ENCODE measurements around the gene TLR2.

GRCh38 chr4:153747406-153747955 is 63.4 kb downstream of the TLR2 start:
- no peak for TF ChIP-seq POLR2A (IDR thresholded peaks at IDR 0.05)
- TF ChIP-seq, protein P1, sequence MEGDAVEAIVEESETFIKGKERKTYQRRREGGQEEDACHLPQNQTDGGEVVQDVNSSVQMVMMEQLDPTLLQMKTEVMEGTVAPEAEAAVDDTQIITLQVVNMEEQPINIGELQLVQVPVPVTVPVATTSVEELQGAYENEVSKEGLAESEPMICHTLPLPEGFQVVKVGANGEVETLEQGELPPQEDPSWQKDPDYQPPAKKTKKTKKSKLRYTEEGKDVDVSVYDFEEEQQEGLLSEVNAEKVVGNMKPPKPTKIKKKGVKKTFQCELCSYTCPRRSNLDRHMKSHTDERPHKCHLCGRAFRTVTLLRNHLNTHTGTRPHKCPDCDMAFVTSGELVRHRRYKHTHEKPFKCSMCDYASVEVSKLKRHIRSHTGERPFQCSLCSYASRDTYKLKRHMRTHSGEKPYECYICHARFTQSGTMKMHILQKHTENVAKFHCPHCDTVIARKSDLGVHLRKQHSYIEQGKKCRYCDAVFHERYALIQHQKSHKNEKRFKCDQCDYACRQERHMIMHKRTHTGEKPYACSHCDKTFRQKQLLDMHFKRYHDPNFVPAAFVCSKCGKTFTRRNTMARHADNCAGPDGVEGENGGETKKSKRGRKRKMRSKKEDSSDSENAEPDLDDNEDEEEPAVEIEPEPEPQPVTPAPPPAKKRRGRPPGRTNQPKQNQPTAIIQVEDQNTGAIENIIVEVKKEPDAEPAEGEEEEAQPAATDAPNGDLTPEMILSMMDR (IDR thresholded peaks at IDR 0.05): no peak

All from gastroesophageal sphincter (tissue), 3 donors.